Vagina (tissue), 2 donors: ENCODE results near the gene DYSF.

Experiments used
- CTCF ChIP-seq, 3 experiments: fragments of 450-650 bp in 2 of 3; fragments of 200-600 bp in 1 of 3; sonication (generic) in 1 of 3; IDR thresholded peaks; one replicate each; pipeline ENCODE4 v1.5.1; 2017 to 2019; ENCODE audit warnings: antibody characterized with exemption in 3 of 3, mild to moderate bottlenecking in 2 of 3, moderate library complexity in 2 of 3
- POLR2A ChIP-seq, 2 donors: fragments of 450-650 bp; IDR thresholded peaks; one replicate each; pipeline ENCODE4 v1.6.1; 2017; ENCODE audit warnings: antibody characterized with exemption in 2 of 2, mild to moderate bottlenecking in 2 of 2, moderate library complexity in 2 of 2

DNA sequence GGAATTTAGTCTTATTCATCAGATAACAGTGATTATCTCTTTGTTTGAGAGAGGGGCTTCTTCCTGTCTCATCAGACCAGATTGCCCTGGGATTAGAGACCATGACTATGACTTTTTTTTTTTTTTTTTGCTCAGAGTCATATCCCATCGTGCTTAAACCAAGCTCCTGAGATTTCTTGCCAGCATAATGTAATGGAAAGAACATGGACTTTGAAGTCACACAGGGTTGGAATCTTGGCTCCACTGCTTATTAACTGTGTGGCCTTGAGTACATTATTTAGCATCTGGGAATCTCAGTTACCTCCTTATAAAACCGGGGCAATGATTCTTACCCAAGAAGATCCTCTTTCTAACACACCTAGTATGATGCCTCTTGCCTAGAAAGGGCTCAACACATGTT, 268.3 kb downstream of the DYSF start:
- TF ChIP-seq CTCF (IDR thresholded peaks at IDR 0.05) (no peak), POLR2A (IDR thresholded peaks at IDR 0.05) (no peak)
